Right lobe of liver (tissue), 6 donors: ENCODE measurements around the gene LRRC63. TPM values are rescaled to one million over a fixed set of nuclear protein-coding genes. Genes with fewer than 3 reads are reported as not detected.
A peak's percentile ranks its signal among the peaks of the same experiment; 100 is the strongest.

Experiments used
- ATAC-seq, 4 donors: fragments of 200-7000 bp; cut with Tn5 transposase; one replicate each; pipeline ENCODE4 v1.9.1; 2020; ENCODE audit warnings: mild to moderate bottlenecking in 4 of 4, moderate library complexity in 4 of 4
- DNase-seq, 3 donors: peaks; one replicate each; pipeline ENCODE4 v3.0.0-alpha.2; 2020
- H3K27ac ChIP-seq, 3 donors: fragments of 200-600 bp; one replicate each; pipeline ENCODE4 v1.8.0; 2022
- H3K27me3 ChIP-seq, 2 donors: fragments of 200-600 bp; one replicate each; pipeline ENCODE4 v1.8.0; 2022
- H3K36me3 ChIP-seq, 4 donors: fragments of 200-600 bp; sonication (generic) in 1 of 4; one replicate each; pipeline versions ENCODE4 v1.5.1 to v1.8.0; 2017 to 2022; ENCODE audit warnings: control low read depth in 1 of 4
- H3K4me1 ChIP-seq, 4 donors: fragments of 200-600 bp; sonication (generic) in 1 of 4; one replicate each; pipeline versions ENCODE4 v1.5.1 to v1.8.0; 2017 to 2022; ENCODE audit warnings: control low read depth in 1 of 4
- H3K4me3 ChIP-seq, 3 donors: fragments of 200-600 bp; one replicate each; pipeline ENCODE4 v1.8.0; 2022
- H3K9me3 ChIP-seq, 4 donors: fragments of 200-600 bp; sonication (generic) in 1 of 4; one replicate each; pipeline versions ENCODE4 v1.5.1 to v1.8.0; 2017 to 2022; ENCODE audit warnings: control low read depth in 1 of 4
- CTCF ChIP-seq, 4 donors: fragments of 200-600 bp in 3 of 4; fragments of 450-650 bp in 1 of 4; IDR thresholded peaks; one replicate each; pipeline versions ENCODE4 v1.5.1 to v1.8.0; 2016 to 2022; ENCODE audit warnings: antibody characterized with exemption in 4 of 4, mild to moderate bottlenecking in 2 of 4
- POLR2A ChIP-seq: fragments of 450-650 bp; IDR thresholded peaks from one replicate; pipeline ENCODE4 v1.6.1; 2017; ENCODE audit warnings: antibody characterized with exemption, mild to moderate bottlenecking
- WGBS: methylation state at CpG from one replicate; pipeline ENCODE4 v1.1.6; 2018; ENCODE audit warnings: low coverage, low lambda C conversion rate; ENCODE audit not compliant: insufficient coverage; ENCODE audit errors: missing lambda C conversion rate; 5-methylcytosine and 5-hydroxymethylcytosine counted together
- intact Hi-C, 2 donors: fragments of 100-400 bp; cut with DNase I; formaldehyde crosslinking; loops; one replicate each; pipeline versions ENCODE4 v1.11.2 to v1.14.1; 2022
- total RNA-seq, 6 experiments: library from RNA; depleted of rRNA in 2 of 6; stranded (reverse); fragments of >200 nt in 2 of 6; fragmentation: NEBNext Ultra II Directional in 3 of 6; extraction: Animal tissue kit (Norgen Biotek cat#: 25700) in 3 of 6; gene quantifications; one replicate each; pipeline versions ENCODE4 v1.1.0 to v1.2.4, GENCODE V29; 2016 to 2023
- donor health status: DM: no; HTN: yes; CAD: no.
- donor health status: DM: no; HTN: no; CAD: no.
- donor health status: DM: no; HTN: no; CAD: no.
- donor health status: DM: no; HTN: yes; CAD: no.
- donor health status: DM: no; HTN: yes; CAD: no.

Gene LRRC63
- total RNA-seq, 6 experiments from 2014 or later: 0.12 TPM; not detected in 5

GRCh38 chr13:46179491-46179908 lies 32.2 kb upstream of the LRRC63 start:
- ATAC-seq (peak in 2 of 4 donors; percentile 29 to 46), DNase-seq (peak in 2 of 3 donors; percentile 54 to 73)
- intact Hi-C loops: no loop called here
- H3K9me3 ChIP-seq: no peaks in the 10 kb centered on the region
- peak overlapping the region in 1 of 3 donors; percentile 31 for H3K4me3 ChIP-seq
- WGBS: 35% methylated on average over 3 of the region's 3 CpGs
- peak overlapping the region in 2 of 3 donors; percentile 58 to 64 for H3K27ac ChIP-seq
- H3K27me3 ChIP-seq: no peaks in the 10 kb centered on the region
- no peaks in the 10 kb centered on the region for H3K36me3 ChIP-seq
- no peaks in the 10 kb centered on the region for H3K4me1 ChIP-seq
- TF ChIP-seq POLR2A (no peak), CTCF (IDR thresholded peaks at IDR 0.05) (no peak)

- intact Hi-C loops: no loop called here
These were observed 31.6 kb upstream of the LRRC63 start for GRCh38 chr13:46179969-46180763.

GRCh38 chr13:46181377-46181839 lies 30.3 kb upstream of the LRRC63 start:
- ATAC-seq (no peak), DNase-seq (no peak)
- H3K9me3 ChIP-seq: no peaks in the 10 kb centered on the region
- peak overlapping the region; percentile 19 to 35 (median 22) for H3K4me3 ChIP-seq
- H3K27ac ChIP-seq: peak overlapping the region in 2 of 3 donors; percentile 58 to 64
- no peaks in the 10 kb centered on the region for H3K27me3 ChIP-seq
- intact Hi-C loops: no loop called here
- WGBS: 47% methylated on average over 5 of the region's 5 CpGs
- no peaks in the 10 kb centered on the region for H3K4me1 ChIP-seq
- no peaks in the 10 kb centered on the region for H3K36me3 ChIP-seq
- TF ChIP-seq CTCF (IDR thresholded peaks at IDR 0.05) (no peak), POLR2A (no peak)

More at GRCh38 chr13:46179969-46180763, 31.6 kb upstream of the LRRC63 start:
- WGBS: 36% methylated on average over 5 of the region's 5 CpGs
- Histone ChIP-seq H3K4me1 (no peaks in the 10 kb centered on the region), H3K27ac (peak overlapping the region in 2 of 3 donors; percentile 58 to 64), H3K36me3 (no peaks in the 10 kb centered on the region), H3K27me3 (no peaks in the 10 kb centered on the region), H3K9me3 (no peaks in the 10 kb centered on the region), H3K4me3 (peak overlapping the region; percentile 14 to 31 (median 19))
- no peak for DNase-seq
- ATAC-seq: no peak
- no peak for TF ChIP-seq CTCF (IDR thresholded peaks at IDR 0.05)
- TF ChIP-seq POLR2A: no peak

GRCh38 chr13:46181840-46182490 lies 29.8 kb upstream of the LRRC63 start, which contains the start of gene LCP1:
TSS of gene LCP1 (minus strand) at chr13:46182177. CDS start at chr13:46159662, 22,515 bp downstream.
- no peaks in the 10 kb centered on the region for H3K27me3 ChIP-seq
- DNase-seq (peak in 1 of 3 donors; percentile 61), ATAC-seq (peak; percentile 53 to 64 (median 61))
- H3K4me1 ChIP-seq: no peaks in the 10 kb centered on the region
- WGBS: 70% methylated on average over 6 of the region's 8 CpGs
- TF ChIP-seq CTCF (IDR thresholded peaks at IDR 0.05) (no peak), POLR2A (peak; percentile 79)
- peak within 1 kb of the TSS; percentile 19 to 35 (median 22) for H3K4me3 ChIP-seq
- no peaks in the 10 kb centered on the region for H3K9me3 ChIP-seq
- no peaks in the 10 kb centered on the region for H3K36me3 ChIP-seq
- intact Hi-C loops: no loop called here
- peak within 1 kb of the TSS; percentile 15 to 64 (median 58) for H3K27ac ChIP-seq
